Measurements from ENCODE around the gene NXN.
"Not testable (repeated sequence)": the region's sequence is repeated elsewhere in the genome, so short reads cannot be mapped to it uniquely, and the experiment has no call there.

Gene NXN

DNA sequence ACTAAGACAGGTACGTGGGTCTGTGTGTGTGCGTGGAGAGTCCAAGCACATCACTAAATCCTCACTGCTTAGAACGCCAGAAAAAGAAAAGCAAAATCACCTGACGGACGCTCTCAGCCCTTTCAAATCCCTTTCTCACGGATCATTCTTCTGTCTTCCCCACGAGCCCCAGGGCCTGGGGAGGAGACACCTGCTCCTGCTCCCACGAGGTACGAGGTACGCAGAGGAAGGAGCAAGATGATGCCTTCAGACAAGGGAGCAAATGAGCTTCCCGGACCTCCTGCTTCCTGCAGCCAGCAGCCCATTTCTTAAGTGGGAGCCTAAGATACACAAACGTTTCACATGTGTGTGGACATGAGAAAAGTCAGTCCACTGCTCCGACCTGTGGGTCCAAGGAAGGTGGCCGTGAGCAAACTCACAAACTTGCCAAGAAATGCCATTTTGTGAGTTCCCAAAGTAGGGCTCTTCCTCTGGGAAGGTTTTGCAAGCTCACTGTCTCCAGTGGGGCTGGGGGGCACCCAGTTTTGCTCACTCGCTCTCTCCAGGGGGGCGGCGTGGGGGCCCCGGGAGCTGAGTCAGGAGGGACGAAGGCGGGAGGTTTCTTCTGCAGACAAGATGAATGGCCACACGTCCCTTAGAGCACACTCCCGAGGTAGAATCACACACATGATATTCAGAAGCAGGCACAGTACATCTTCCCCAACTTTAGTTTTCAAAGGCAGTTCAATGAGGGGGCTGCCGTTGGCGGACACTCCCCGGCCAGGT lies 129.3 kb downstream of the NXN start:
- H3K4me3 ChIP-seq (replicated peaks; ENCODE audit: low read depth, low read length): no peak overlapping the region
- DNase-seq (ENCODE audit: low read depth): no peak
- no peak for TF ChIP-seq CTCF (IDR thresholded peaks at IDR 0.05; ENCODE audit: low read length, missing control alignments)

GRCh38 chr17:848402-848801 lies 131.2 kb downstream of the NXN start:
- no peak for DNase-seq (ENCODE audit: low read depth)
- H3K4me3 ChIP-seq (replicated peaks; ENCODE audit: low read depth, low read length): no peak overlapping the region
- TF ChIP-seq CTCF (IDR thresholded peaks at IDR 0.05; ENCODE audit: low read length, missing control alignments): no peak

DNA sequence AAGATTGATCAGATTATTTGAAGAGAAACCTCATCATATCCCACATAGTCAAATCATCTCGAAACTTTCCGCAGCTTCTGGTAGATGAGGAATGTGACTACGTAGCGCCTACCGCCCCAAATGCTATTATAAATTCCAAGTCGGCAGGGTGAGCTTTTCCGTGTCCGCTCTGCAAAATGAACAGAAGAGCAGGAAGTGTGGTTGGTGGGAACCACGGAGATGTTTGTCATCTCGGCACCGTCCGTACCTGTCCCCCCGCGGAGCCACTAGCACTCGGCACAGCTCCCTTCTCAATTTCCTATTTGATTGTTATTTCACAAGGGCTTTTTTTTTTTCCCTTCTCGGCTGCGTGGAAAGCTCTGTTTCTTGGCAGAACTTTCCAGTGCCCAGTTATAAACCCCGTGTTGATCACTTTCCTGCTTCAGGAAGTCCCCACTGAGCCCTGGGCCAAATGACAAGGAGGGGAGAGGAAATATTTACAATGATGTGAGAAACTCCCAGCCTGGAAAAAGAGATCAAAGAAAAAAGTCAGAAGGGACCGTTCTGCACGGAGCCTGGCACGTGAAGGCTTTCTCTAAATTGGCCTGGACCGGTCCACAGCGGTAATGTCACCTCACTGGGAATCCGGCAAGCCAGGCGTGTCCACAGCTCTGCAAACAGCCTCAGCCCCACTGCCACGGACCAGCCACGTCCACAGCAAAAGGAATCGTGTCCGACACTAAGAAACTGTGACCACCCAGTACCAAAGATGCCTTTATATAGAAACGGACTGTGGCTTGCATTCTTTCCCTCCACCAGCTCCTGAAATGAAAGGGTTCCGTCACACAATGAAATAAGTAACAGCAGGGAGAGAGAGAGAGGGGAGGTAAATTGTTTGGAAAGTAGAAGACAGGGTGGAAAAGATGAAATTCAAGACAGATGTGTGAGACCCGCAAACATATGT lies 132.4 kb downstream of the NXN start:
- TF ChIP-seq CTCF (IDR thresholded peaks at IDR 0.05; ENCODE audit: low read length, missing control alignments): no peak
- no peak overlapping the region for H3K4me3 ChIP-seq (replicated peaks; ENCODE audit: low read depth, low read length)
- peak; percentile 11 for DNase-seq (ENCODE audit: low read depth)

DNA sequence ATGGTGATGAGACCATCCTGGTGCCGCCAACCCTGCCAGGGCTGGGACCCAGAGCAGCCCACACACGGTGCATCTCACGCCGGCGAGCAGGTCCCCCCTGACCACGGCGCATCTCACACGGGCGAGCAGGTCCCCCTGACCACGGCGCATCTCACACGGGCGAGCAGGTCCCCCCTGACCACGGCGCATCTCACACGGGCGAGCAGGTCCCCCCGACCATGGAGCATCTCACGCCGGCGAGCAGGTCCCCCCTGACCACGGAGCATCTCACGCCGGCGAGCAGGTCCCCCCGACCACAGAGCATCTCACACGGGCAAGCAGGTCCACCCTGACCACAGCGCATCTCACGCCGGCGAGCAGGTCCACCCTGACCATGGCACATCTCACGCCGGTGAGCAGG lies 138.3 kb downstream of the NXN start:
- H3K4me3 ChIP-seq (replicated peaks; ENCODE audit: low read depth, low read length): no peak overlapping the region
- no peak for TF ChIP-seq CTCF (IDR thresholded peaks at IDR 0.05; ENCODE audit: low read length, missing control alignments)
- DNase-seq (ENCODE audit: low read depth): no peak

- no peak overlapping the region for H3K4me3 ChIP-seq (replicated peaks; ENCODE audit: low read depth, low read length)
- DNase-seq (ENCODE audit: low read depth): no peak
- TF ChIP-seq CTCF (IDR thresholded peaks at IDR 0.05; ENCODE audit: low read length, missing control alignments): no peak
Measured at GRCh38 chr17:838486-838885, 141.1 kb downstream of the NXN start.

DNA sequence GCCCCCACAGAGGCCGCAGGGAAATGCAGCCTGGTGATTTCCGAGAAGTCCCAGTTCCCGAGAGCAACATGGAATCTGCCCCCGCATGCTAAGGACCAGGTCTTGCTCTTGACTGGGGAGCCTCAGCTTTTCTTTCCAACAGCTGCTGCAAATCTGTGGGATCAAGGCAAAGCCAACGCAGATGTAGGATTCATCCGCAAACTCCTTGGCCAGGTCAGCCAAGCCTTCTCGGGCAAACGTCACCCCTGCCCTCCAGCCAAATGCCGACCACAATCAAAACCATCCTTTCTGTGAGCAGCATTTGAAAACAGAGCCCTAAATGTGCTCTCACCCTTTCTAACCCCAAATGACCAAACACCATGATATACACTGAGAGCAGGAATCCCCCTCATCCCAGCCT lies 143.4 kb downstream of the NXN start:
- H3K4me3 ChIP-seq (replicated peaks; ENCODE audit: low read depth, low read length): no peak overlapping the region

GRCh38 chr17:835721-836120 lies 143.9 kb downstream of the NXN start:
- not testable (repeated sequence) for H3K4me3 ChIP-seq (replicated peaks; ENCODE audit: low read depth, low read length); DNase-seq (ENCODE audit: low read depth)

More for the DNA sequence above, 143.4 kb downstream of the NXN start:
- TF ChIP-seq CTCF (IDR thresholded peaks at IDR 0.05; ENCODE audit: low read length, missing control alignments): no peak
- DNase-seq (ENCODE audit: low read depth): peak; percentile 21
